ENCODE measurements around the gene GJC1.

Gene GJC1

DNA sequence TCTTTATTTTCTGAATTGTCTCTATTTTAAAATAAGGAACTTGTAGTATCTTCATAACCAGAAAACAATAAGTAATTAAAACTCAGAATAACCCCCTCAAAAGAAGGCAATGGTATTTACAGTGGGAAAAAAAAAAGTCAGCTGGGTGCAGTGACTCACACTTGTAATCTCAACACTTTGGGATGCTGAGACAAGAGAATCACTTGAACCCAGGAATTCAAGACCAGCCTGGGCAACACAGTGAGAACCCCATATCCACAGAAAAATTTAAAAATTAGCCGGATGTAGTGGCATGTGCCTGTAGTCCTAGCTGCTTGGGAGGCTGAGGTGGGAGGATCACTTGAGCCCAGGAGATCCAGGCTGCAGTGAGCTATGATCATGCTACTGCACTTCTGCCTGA is 37.8 kb downstream of the GJC1 start:
- peak overlapping the region; percentile 4 for H3K27ac ChIP-seq (ENCODE audit: poor library complexity, severe bottlenecking)
- no peaks in the 10 kb centered on the region for H3K27me3 ChIP-seq (ENCODE audit: insufficient read depth, poor library complexity, severe bottlenecking)
- no peak overlapping the region for H3K4me3 ChIP-seq (ENCODE audit: severe bottlenecking)
- DNase-seq (ENCODE audit: low spot score): no peak
- TF ChIP-seq, protein P1, sequence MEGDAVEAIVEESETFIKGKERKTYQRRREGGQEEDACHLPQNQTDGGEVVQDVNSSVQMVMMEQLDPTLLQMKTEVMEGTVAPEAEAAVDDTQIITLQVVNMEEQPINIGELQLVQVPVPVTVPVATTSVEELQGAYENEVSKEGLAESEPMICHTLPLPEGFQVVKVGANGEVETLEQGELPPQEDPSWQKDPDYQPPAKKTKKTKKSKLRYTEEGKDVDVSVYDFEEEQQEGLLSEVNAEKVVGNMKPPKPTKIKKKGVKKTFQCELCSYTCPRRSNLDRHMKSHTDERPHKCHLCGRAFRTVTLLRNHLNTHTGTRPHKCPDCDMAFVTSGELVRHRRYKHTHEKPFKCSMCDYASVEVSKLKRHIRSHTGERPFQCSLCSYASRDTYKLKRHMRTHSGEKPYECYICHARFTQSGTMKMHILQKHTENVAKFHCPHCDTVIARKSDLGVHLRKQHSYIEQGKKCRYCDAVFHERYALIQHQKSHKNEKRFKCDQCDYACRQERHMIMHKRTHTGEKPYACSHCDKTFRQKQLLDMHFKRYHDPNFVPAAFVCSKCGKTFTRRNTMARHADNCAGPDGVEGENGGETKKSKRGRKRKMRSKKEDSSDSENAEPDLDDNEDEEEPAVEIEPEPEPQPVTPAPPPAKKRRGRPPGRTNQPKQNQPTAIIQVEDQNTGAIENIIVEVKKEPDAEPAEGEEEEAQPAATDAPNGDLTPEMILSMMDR (IDR thresholded peaks at IDR 0.05; ENCODE audit: poor library complexity, severe bottlenecking): no peak
- H3K9me3 ChIP-seq (ENCODE audit: severe bottlenecking): no peaks in the 10 kb centered on the region
- H3K4me1 ChIP-seq (ENCODE audit: insufficient read depth, poor library complexity, severe bottlenecking): peaks cover 15% of the 10 kb centered on the region
- ATAC-seq (ENCODE audit: low read depth): no peak
- no peaks in the 10 kb centered on the region for H3K36me3 ChIP-seq (ENCODE audit: low read depth)

DNA sequence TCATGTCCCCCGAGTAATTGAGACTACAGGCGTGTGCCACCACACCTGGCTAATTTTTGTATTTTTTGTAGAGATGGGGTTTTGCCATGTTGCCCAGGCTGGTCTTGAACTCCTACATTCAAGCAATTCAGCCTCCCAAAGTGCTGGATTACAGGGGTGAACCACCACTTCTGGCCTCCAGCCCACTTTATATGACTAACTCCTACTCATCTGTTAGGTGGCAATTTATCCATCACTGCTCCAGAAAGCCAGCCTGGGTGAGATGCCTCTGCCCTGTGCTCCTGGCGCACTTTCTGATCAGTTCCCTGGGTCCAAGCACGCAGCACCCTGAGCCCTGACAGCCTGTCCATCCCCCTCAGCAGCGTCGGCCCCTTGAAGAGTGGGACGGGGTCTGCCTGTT is 41.9 kb downstream of the GJC1 start:
- TF ChIP-seq, protein P1 (IDR thresholded peaks at IDR 0.05; ENCODE audit: poor library complexity, severe bottlenecking): no peak
- no peaks in the 10 kb centered on the region for H3K27me3 ChIP-seq (ENCODE audit: insufficient read depth, poor library complexity, severe bottlenecking)
- H3K9me3 ChIP-seq (ENCODE audit: severe bottlenecking): no peaks in the 10 kb centered on the region
- H3K27ac ChIP-seq (ENCODE audit: poor library complexity, severe bottlenecking): no peak overlapping the region
- no peaks in the 10 kb centered on the region for H3K4me1 ChIP-seq (ENCODE audit: insufficient read depth, poor library complexity, severe bottlenecking)
- no peaks in the 10 kb centered on the region for H3K36me3 ChIP-seq (ENCODE audit: low read depth)
- H3K4me3 ChIP-seq (ENCODE audit: severe bottlenecking): no peak overlapping the region
- no peak for ATAC-seq (ENCODE audit: low read depth)
- DNase-seq (ENCODE audit: low spot score): no peak

DNA sequence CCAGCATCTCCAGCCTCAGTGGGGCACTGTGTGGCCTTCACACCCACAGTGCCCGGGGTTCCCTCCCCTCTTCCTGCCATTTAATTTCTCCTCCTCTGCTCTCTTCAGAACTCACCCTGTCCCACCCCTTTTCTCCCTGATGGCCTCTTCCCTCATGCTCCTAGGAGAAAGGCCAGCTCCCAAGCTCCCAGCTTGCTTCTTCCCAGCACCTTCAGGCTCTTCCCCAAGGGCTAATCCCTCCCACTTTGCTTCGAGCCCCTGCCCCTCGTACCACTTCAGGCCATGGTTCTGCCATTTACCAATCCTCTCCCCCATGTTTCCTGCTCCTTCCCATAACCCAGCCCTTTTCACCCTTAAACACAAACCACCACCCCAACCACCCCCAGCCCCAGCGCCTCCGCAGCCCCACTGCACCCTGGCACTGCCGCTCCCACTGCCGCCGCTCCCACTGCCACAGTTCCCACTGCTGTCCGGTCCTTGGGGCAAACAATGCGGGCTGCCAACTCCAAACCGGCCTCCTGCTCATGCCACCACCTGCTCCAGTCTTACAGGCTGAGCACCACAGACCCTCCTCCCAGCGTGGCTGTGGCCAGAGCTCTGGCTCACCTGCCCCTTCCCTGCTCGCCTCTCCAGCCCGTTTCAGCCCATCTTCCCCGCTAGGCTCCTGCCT is 42.7 kb downstream of the GJC1 start:
- no peak for ATAC-seq (ENCODE audit: low read depth)
- no peak for DNase-seq (ENCODE audit: low spot score)
- Histone ChIP-seq H3K27me3 (ENCODE audit: insufficient read depth, poor library complexity, severe bottlenecking) (no peaks in the 10 kb centered on the region), H3K9me3 (ENCODE audit: severe bottlenecking) (no peaks in the 10 kb centered on the region), H3K27ac (ENCODE audit: poor library complexity, severe bottlenecking) (no peak overlapping the region), H3K4me1 (ENCODE audit: insufficient read depth, poor library complexity, severe bottlenecking) (no peaks in the 10 kb centered on the region), H3K36me3 (ENCODE audit: low read depth) (no peaks in the 10 kb centered on the region), H3K4me3 (ENCODE audit: severe bottlenecking) (no peak overlapping the region)
- TF ChIP-seq, protein P1 (IDR thresholded peaks at IDR 0.05; ENCODE audit: poor library complexity, severe bottlenecking): no peak

DNA sequence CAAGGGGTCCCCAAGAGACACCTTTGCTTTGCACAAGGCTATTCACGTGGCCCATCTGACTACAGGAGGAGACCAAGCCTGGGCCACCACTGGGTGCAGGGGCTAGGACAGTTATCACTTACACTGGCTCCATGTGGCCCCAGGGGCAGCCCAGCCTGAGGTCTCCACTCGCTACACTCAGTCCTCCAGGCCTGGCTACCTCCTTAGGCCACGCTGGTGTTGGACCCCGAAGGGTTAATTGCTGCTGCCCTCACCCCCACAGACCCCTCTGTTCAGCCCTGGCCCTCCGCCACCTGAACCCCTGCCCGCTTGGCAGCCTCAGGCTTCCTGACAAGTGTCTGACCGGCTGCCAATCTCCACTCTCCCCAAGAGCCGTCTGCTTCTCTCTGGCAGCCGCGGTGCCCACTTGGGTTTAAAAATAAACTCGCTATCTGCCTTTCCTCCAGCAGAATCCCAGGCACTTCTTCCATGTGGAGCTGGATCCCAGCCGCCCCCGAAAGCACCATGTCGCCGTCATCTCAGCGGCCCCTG is 43.5 kb downstream of the GJC1 start:
- Histone ChIP-seq H3K9me3 (ENCODE audit: severe bottlenecking) (no peaks in the 10 kb centered on the region), H3K36me3 (ENCODE audit: low read depth) (no peaks in the 10 kb centered on the region), H3K4me1 (ENCODE audit: insufficient read depth, poor library complexity, severe bottlenecking) (no peaks in the 10 kb centered on the region), H3K27ac (ENCODE audit: poor library complexity, severe bottlenecking) (no peak overlapping the region), H3K27me3 (ENCODE audit: insufficient read depth, poor library complexity, severe bottlenecking) (no peaks in the 10 kb centered on the region), H3K4me3 (ENCODE audit: severe bottlenecking) (no peak overlapping the region)
- TF ChIP-seq, protein P1 (IDR thresholded peaks at IDR 0.05; ENCODE audit: poor library complexity, severe bottlenecking): no peak
- DNase-seq (ENCODE audit: low spot score) (no peak), ATAC-seq (ENCODE audit: low read depth) (no peak)

DNA sequence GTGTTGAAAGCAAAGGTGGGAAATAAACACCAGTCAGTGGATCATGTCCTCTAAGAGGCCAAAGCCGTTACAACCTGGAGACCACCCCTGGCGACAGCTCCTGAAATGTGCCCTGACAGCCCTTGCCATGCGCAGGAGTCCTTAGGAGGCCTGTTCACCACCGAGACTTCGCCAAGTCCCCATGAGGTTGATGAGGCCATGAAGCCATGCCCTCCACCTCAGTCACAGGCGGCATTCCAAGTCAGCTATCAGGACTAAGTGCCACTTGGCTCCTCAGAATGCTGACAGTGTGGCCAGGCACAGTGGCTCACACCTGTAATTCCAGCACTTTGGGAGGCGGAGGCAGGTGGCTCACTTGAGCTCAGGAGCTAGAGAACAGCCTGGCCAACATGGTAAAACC is 44.2 kb downstream of the GJC1 start:
- Histone ChIP-seq H3K4me3 (ENCODE audit: severe bottlenecking) (no peak overlapping the region), H3K36me3 (ENCODE audit: low read depth) (no peaks in the 10 kb centered on the region), H3K4me1 (ENCODE audit: insufficient read depth, poor library complexity, severe bottlenecking) (no peaks in the 10 kb centered on the region), H3K27ac (ENCODE audit: poor library complexity, severe bottlenecking) (no peak overlapping the region), H3K9me3 (ENCODE audit: severe bottlenecking) (no peaks in the 10 kb centered on the region), H3K27me3 (ENCODE audit: insufficient read depth, poor library complexity, severe bottlenecking) (no peaks in the 10 kb centered on the region)
- TF ChIP-seq, protein P1 (IDR thresholded peaks at IDR 0.05; ENCODE audit: poor library complexity, severe bottlenecking): no peak
- no peak for DNase-seq (ENCODE audit: low spot score)
- ATAC-seq (ENCODE audit: low read depth): no peak

Measured in RWPE2 (cell line).